HFFc6 (cell line): Measurements from ENCODE around the gene ARHGEF26. TPM values are rescaled to one million over a fixed set of nuclear protein-coding genes. Genes with fewer than 3 reads are reported as not detected.
A peak's percentile ranks its signal among the peaks of the same experiment; 100 is the strongest.

Experiments
- DNase-seq: peaks from one replicate; pipeline ENCODE4 v3.0.0-alpha.2; 2018
- H3K27ac Mint-ChIP-seq: 2 replicates; pipeline ENCODE4 v1.8.0; 2020; ENCODE audit warnings: mild to moderate bottlenecking, mixed read lengths
- H3K27me3 Mint-ChIP-seq: 2 replicates; pipeline ENCODE4 v1.8.0; 2021; ENCODE audit warnings: mild to moderate bottlenecking, moderate library complexity, mixed read lengths; ENCODE audit not compliant: insufficient read depth
- H3K36me3 Mint-ChIP-seq: 2 replicates; pipeline ENCODE4 v1.8.0; 2021; ENCODE audit warnings: low read depth, mixed read lengths
- H3K4me1 Mint-ChIP-seq: 2 replicates; pipeline ENCODE4 v1.8.0; 2020; ENCODE audit warnings: low read depth, mixed read lengths
- H3K4me3 Mint-ChIP-seq: 2 replicates; pipeline ENCODE4 v1.8.0; 2020; ENCODE audit warnings: mild to moderate bottlenecking, moderate library complexity, mixed read lengths
- H3K9me3 Mint-ChIP-seq: 2 replicates; pipeline ENCODE4 v1.8.0; 2020; ENCODE audit warnings: mild to moderate bottlenecking, mixed read lengths
- total RNA-seq, 6 experiments: library from RNA; stranded (reverse); fragmentation: NEBNext Ultra II Directional; extraction: Animal tissue kit (Norgen Biotek cat#: 25700); gene quantifications; 2 replicates in 1 of 6; 3 replicates in 5 of 6; pipeline ENCODE4 v1.2.3, GENCODE V29; 2021
- TF ChIP-seq, protein P1 (sequence below): fragments of 200-600 bp; sonication (generic); IDR thresholded peaks from 2 replicates; pipeline ENCODE4 v1.5.0; 2021; ENCODE audit warnings: antibody characterized with exemption, mild to moderate bottlenecking

The ARHGEF26 gene
- total RNA-seq, 6 experiments from 2014 or later, result 0.05 TPM; not detected in 5

DNA sequence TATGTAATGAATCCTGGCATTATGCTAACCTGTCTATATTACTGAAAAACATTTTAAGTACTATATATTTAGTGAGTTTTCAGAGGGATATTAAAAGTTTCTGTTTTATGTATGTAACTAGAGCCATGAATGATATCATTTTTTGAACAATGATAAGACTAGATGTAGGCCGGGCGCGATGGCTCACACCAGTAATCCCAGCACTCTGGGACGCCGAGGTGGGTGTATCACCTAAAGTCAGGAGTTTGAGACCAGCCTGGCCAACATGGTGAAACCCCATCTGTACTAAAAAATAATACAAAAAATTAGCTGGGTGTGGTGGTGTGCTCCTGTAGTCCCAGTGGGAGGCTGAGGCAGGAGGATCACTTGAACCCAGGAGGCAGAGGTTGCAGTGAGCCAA lies 169.0 kb downstream of the ARHGEF26 start:
- Mint-ChIP-seq H3K27me3 (no peaks in the 10 kb centered on the region), H3K27ac (no peak overlapping the region)

DNA sequence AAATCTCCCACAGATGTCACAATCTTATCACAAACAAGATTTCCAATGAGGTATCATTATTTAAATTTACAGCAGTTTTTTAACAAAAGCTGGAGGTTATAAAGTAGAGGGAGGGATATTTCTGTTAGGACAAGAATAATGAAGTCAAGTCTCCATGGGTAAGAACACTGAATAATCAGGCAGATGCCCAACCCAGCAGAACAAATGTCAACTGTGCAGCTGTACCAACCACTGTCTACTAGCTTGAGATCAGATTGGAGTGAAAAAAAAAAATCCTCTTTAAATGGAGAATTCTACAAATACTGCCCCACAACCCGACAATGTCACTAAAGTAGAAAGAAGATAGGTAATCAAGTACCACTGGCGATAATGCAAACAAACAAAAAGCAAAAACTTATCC lies 172.8 kb downstream of the ARHGEF26 start:
- no peaks in the 10 kb centered on the region for H3K4me1 Mint-ChIP-seq
- no peaks in the 10 kb centered on the region for H3K27me3 Mint-ChIP-seq
- H3K36me3 Mint-ChIP-seq, result peaks cover 40% of the 10 kb centered on the region
- DNase-seq, result no peak
- no peaks in the 10 kb centered on the region for H3K9me3 Mint-ChIP-seq
- H3K4me3 Mint-ChIP-seq, result no peak overlapping the region
- TF ChIP-seq, protein P1, sequence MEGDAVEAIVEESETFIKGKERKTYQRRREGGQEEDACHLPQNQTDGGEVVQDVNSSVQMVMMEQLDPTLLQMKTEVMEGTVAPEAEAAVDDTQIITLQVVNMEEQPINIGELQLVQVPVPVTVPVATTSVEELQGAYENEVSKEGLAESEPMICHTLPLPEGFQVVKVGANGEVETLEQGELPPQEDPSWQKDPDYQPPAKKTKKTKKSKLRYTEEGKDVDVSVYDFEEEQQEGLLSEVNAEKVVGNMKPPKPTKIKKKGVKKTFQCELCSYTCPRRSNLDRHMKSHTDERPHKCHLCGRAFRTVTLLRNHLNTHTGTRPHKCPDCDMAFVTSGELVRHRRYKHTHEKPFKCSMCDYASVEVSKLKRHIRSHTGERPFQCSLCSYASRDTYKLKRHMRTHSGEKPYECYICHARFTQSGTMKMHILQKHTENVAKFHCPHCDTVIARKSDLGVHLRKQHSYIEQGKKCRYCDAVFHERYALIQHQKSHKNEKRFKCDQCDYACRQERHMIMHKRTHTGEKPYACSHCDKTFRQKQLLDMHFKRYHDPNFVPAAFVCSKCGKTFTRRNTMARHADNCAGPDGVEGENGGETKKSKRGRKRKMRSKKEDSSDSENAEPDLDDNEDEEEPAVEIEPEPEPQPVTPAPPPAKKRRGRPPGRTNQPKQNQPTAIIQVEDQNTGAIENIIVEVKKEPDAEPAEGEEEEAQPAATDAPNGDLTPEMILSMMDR, result no peak
- H3K27ac Mint-ChIP-seq, result no peak overlapping the region

More for the DNA sequence above, 169.0 kb downstream of the ARHGEF26 start:
- Mint-ChIP-seq H3K9me3 (no peaks in the 10 kb centered on the region), H3K4me1 (no peaks in the 10 kb centered on the region), H3K4me3 (no peak overlapping the region), H3K36me3 (peaks cover 43% of the 10 kb centered on the region)
- DNase-seq, result no peak
- TF ChIP-seq, protein P1, result no peak

DNA sequence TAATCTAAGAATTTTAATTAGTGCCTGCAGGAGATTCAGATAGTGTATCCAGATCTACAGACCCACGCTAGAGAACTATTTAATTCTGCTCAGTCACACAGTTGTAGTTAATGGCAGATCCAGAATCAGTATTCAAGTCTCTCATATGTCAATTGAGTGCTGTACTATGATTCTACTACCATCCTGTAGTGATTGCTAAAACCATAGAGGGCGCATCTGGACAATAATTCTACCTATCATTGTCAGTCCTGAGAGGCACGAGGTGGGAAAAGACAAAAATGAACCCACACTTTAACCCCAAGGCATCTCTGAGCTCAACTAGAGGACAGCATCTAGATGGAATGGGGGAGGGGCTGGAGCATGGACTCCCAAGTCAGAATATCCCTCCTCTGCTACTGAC lies 180.4 kb downstream of the ARHGEF26 start:
- DNase-seq, result no peak
- H3K4me1 Mint-ChIP-seq, result peaks cover 10% of the 10 kb centered on the region
- no peak overlapping the region for H3K27ac Mint-ChIP-seq
- TF ChIP-seq, protein P1, result no peak
- peaks cover 29% of the 10 kb centered on the region for H3K36me3 Mint-ChIP-seq
- H3K4me3 Mint-ChIP-seq, result no peak overlapping the region
- no peaks in the 10 kb centered on the region for H3K9me3 Mint-ChIP-seq
- no peaks in the 10 kb centered on the region for H3K27me3 Mint-ChIP-seq

DNA sequence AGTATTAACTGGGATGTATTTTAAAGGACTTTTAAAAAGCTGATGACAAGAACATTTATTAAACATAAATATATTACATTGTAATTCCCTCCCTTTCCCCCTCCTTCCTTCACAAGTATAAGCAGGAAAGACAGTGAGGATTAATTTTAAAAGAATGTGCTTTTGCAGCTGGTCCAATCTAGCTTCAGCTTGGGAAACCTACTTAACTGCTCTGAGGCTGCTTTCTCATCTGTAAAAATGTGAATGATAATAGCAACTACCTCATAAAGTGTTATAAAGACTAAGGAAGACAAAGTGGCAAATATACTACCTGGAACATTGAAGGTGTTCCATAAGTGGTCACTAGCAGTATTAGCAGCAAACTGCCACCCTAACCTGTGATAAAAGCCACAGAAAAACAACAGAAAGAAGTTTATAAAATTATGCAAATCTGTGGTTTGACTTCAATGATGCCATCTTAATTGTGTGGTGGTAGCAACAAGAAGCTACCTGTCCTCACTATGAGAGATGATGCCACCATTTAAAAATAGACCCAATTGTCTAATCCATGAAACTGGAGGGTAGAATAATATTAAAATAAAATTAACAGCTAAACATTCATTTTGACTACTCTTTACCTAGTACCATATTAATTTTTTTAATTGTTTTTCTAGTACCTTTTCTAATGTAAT lies 183.1 kb downstream of the ARHGEF26 start:
- Mint-ChIP-seq H3K36me3 (peaks cover 34% of the 10 kb centered on the region), H3K9me3 (no peaks in the 10 kb centered on the region), H3K27ac (peak overlapping the region; percentile 64), H3K27me3 (no peaks in the 10 kb centered on the region), H3K4me1 (peaks cover 21% of the 10 kb centered on the region), H3K4me3 (no peak overlapping the region)
- TF ChIP-seq, protein P1, result no peak
- DNase-seq, result peak; percentile 49

DNA sequence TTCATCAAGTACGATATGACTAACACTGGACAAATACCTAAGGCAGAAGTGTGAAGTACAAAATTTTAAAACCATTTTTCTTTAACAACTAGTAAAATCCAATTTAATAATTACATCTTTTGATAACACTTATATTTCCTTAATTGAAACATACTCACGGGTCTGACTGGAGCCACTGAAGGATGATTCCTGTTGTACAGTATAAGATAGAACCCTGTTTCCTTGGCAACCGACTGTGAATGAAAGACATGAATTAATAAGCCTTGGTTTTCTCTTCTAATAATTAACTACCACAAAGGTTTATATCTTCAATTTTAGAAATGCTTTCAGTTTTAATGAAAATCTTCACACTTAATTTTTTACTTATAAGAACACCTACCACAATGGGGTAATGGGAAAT lies 183.7 kb downstream of the ARHGEF26 start:
- DNase-seq, result no peak
- Mint-ChIP-seq H3K9me3 (no peaks in the 10 kb centered on the region), H3K4me1 (peaks cover 21% of the 10 kb centered on the region), H3K27ac (peak overlapping the region; percentile 33; the same call in 1 of the 2 replicates), H3K36me3 (peaks cover 41% of the 10 kb centered on the region), H3K27me3 (no peaks in the 10 kb centered on the region), H3K4me3 (no peak overlapping the region)
- TF ChIP-seq, protein P1, result no peak
